IMR-90 (cell line): Measurements from ENCODE around the gene BLOC1S6. TPM values are rescaled to one million over a fixed set of nuclear protein-coding genes. Genes with fewer than 3 reads are reported as not detected.

Experiments used
- ATAC-seq: fragments of 200-7000 bp; cut with Tn5 transposase; 2 replicates; pipeline ENCODE4 v1.9.1; 2020; ENCODE audit warnings: low read depth, mild to moderate bottlenecking, moderate library complexity
- BruUV-seq: library from RNA; stranded (reverse); fragments of 400-500 nt; replicated peaks from 2 replicates; lab custom pipeline; 2021; lab: Mats Ljungman, UMichigan
- CTCF ChIA-PET: fragments of 300-600 bp; formaldehyde crosslinking; extraction: SDS; loops from one replicate; lab custom pipeline; 2021; ENCODE audit warnings: antibody characterized with exemption; lab: Yijun Ruan, JAX
- POLR2A ChIA-PET: fragments of 300-600 bp; sonication (Branson Sonifier 250); formaldehyde crosslinking; loops from one replicate; lab custom pipeline; 2022; ENCODE audit warnings: antibody characterized with exemption; ENCODE audit not compliant: unreplicated experiment; lab: Charles Lee
- DNase-seq: peaks from one replicate; pipeline ENCODE4 v3.0.0; 2013
- H2AFZ ChIP-seq: replicated peaks from 2 replicates; pipeline ENCODE3; 2013; ENCODE audit warnings: low read length, mild to moderate bottlenecking; ENCODE audit not compliant: poor library complexity
- H2AK5ac ChIP-seq: 2 replicates; pipeline ENCODE4 v1.6.1; 2013; ENCODE audit warnings: low read depth, low read length, inconsistent platforms
- H2AK9ac ChIP-seq: replicated peaks from 2 replicates; pipeline ENCODE3; 2013; ENCODE audit warnings: mild to moderate bottlenecking, low read depth, low read length, moderate library complexity; ENCODE audit not compliant: poor library complexity
- H2BK120ac ChIP-seq: 2 replicates; pipeline ENCODE4 v1.6.1; 2013; ENCODE audit warnings: low read depth, low read length, inconsistent platforms
- H2BK15ac ChIP-seq: 3 replicates; pipeline ENCODE4 v1.6.1; 2013; ENCODE audit warnings: low read depth, low read length, inconsistent platforms
- H2BK20ac ChIP-seq: 2 replicates; pipeline ENCODE4 v1.6.1; 2013; ENCODE audit warnings: low read depth, mild to moderate bottlenecking, inconsistent platforms, low read length, moderate library complexity
- H2BK5ac ChIP-seq: 2 replicates; pipeline ENCODE4 v1.6.1; 2013; ENCODE audit warnings: mild to moderate bottlenecking, low read depth, low read length, inconsistent platforms; ENCODE audit not compliant: poor library complexity, severe bottlenecking
- H3K14ac ChIP-seq: replicated peaks from 2 replicates; pipeline ENCODE4 v1.6.1; 2013; ENCODE audit warnings: low read depth, low read length, inconsistent platforms
- H3K18ac ChIP-seq: 2 replicates; pipeline ENCODE4 v1.6.1; 2013; ENCODE audit warnings: low read depth, low read length, control low read depth
- H3K23ac ChIP-seq: 2 replicates; pipeline ENCODE4 v1.6.1; 2013; ENCODE audit warnings: low read depth, low read length, inconsistent platforms
- H3K27ac ChIP-seq: 2 replicates; pipeline ENCODE4 v1.5.1; 2013; ENCODE audit warnings: mild to moderate bottlenecking, control low read depth, low read length; ENCODE audit not compliant: insufficient read depth
- H3K27me3 ChIP-seq: 2 replicates; pipeline ENCODE4 v1.6.1; 2013; ENCODE audit warnings: low read length; ENCODE audit not compliant: control insufficient read depth, insufficient read depth
- H3K36me3 ChIP-seq: 2 replicates; pipeline ENCODE4 v1.6.1; 2013; ENCODE audit warnings: low read length, mixed read lengths; ENCODE audit not compliant: control insufficient read depth, insufficient read depth
- H3K4ac ChIP-seq: 2 replicates; pipeline ENCODE4 v1.6.1; 2013; ENCODE audit warnings: low read depth, low read length, inconsistent platforms
- H3K4me1 ChIP-seq: 2 replicates; pipeline ENCODE4 v1.6.1; 2013; ENCODE audit warnings: low read length, mixed read lengths; ENCODE audit not compliant: control insufficient read depth, insufficient read depth
- H3K4me2 ChIP-seq: 2 replicates; pipeline ENCODE4 v1.6.1; 2013; ENCODE audit warnings: low read depth, mild to moderate bottlenecking, control low read depth, low read length, moderate library complexity
- H3K4me3 ChIP-seq: 2 replicates; pipeline ENCODE4 v1.5.1; 2013; ENCODE audit warnings: low read depth, mild to moderate bottlenecking, control low read depth, low read length, moderate library complexity; ENCODE audit not compliant: insufficient read depth
- H3K56ac ChIP-seq: 2 replicates; pipeline ENCODE4 v1.6.1; 2013; ENCODE audit warnings: low read length, inconsistent platforms; ENCODE audit not compliant: insufficient read depth; ENCODE audit errors: extremely low read depth
- H3K79me1 ChIP-seq, 2 experiments: 2 replicates each; pipeline ENCODE4 v1.6.1; 2013; ENCODE audit warnings: low read length in 2 of 2, inconsistent platforms in 1 of 2, low read depth in 1 of 2
- H3K9ac ChIP-seq: 2 replicates; pipeline ENCODE4 v1.6.1; 2013; ENCODE audit warnings: low read depth, low read length, control low read depth
- H3K9me1 ChIP-seq: 2 replicates; pipeline ENCODE4 v1.6.1; 2013; ENCODE audit warnings: low read length, inconsistent platforms; ENCODE audit not compliant: insufficient read depth
- H3K9me3 ChIP-seq: 2 replicates; pipeline ENCODE4 v1.6.1; 2013; ENCODE audit warnings: low read length; ENCODE audit not compliant: control insufficient read depth, insufficient read depth
- H4K20me1 ChIP-seq: 2 replicates; pipeline ENCODE4 v1.6.1; 2013; ENCODE audit warnings: low read length, inconsistent platforms; ENCODE audit not compliant: insufficient read depth
- H4K5ac ChIP-seq: 2 replicates; pipeline ENCODE4 v1.6.1; 2013; ENCODE audit warnings: mild to moderate bottlenecking, low read depth, low read length, control low read depth
- H4K8ac ChIP-seq, 2 experiments: 2 replicates each; pipeline ENCODE4 v1.6.1; 2013; ENCODE audit warnings: low read depth in 2 of 2, low read length in 2 of 2, control low read depth in 1 of 2, inconsistent platforms in 1 of 2
- H4K91ac ChIP-seq: 2 replicates; pipeline ENCODE4 v1.6.1; 2013; ENCODE audit warnings: low read depth, low read length, inconsistent platforms; ENCODE audit not compliant: insufficient read depth
- BHLHE40 ChIP-seq: fragments of 150-350 bp; IDR thresholded peaks from 2 replicates; pipeline ENCODE4 v1.6.1; 2016; ENCODE audit warnings: mild to moderate bottlenecking, low read depth, low read length
- CEBPB ChIP-seq: IDR thresholded peaks from 2 replicates; pipeline ENCODE4 v1.6.1; 2012; ENCODE audit warnings: low read depth, low read length, improper control_type of control experiment
- CHD1 ChIP-seq: IDR thresholded peaks from 2 replicates; pipeline ENCODE4 v1.6.1; 2012; ENCODE audit warnings: low read depth, low read length, improper control_type of control experiment
- FOS ChIP-seq: fragments of 150-350 bp; IDR thresholded peaks from 2 replicates; pipeline ENCODE4 v1.6.1; 2016; ENCODE audit warnings: low read depth, low read length
- MAFK ChIP-seq: IDR thresholded peaks from 2 replicates; pipeline ENCODE4 v1.6.1; 2012; ENCODE audit warnings: low read depth, low read length, improper control_type of control experiment
- MXI1 ChIP-seq: IDR thresholded peaks from 2 replicates; pipeline ENCODE4 v1.6.1; 2012; ENCODE audit warnings: low read depth, mild to moderate bottlenecking, low read length, moderate library complexity, borderline replicate concordance
- NFE2L2 ChIP-seq: fragments of 150-350 bp; IDR thresholded peaks from 2 replicates; pipeline ENCODE4 v1.6.1; 2016; ENCODE audit warnings: low read depth, mild to moderate bottlenecking, low read length
- POLR2A ChIP-seq: IDR thresholded peaks from 2 replicates; pipeline ENCODE4 v1.6.1; 2012; ENCODE audit warnings: mild to moderate bottlenecking, low read depth, low read length
- RAD21 ChIP-seq: IDR thresholded peaks from 2 replicates; pipeline ENCODE4 v1.6.1; 2012; ENCODE audit warnings: low read length, improper control_type of control experiment
- RCOR1 ChIP-seq: IDR thresholded peaks from 2 replicates; pipeline ENCODE4 v1.6.1; 2012; ENCODE audit warnings: mild to moderate bottlenecking, low read length, improper control_type of control experiment; ENCODE audit not compliant: insufficient replicate concordance
- RFX5 ChIP-seq: IDR thresholded peaks from 2 replicates; pipeline ENCODE4 v1.8.0; 2012; ENCODE audit warnings: low read depth, mild to moderate bottlenecking, low read length, moderate library complexity
- SMC3 ChIP-seq: fragments of 150-350 bp; IDR thresholded peaks from 2 replicates; pipeline ENCODE4 v1.6.1; 2016; ENCODE audit warnings: low read depth, mild to moderate bottlenecking, antibody characterized with exemption, low read length, moderate library complexity
- WGBS, 2 experiments: methylation state at CpG; one replicate each; pipeline versions ENCODE4 v1.1.5 to v1.1.7; 2013; ENCODE audit warnings: missing lambda C conversion rate in 2 of 2; ENCODE audit not compliant: insufficient read length in 1 of 2; ENCODE audit errors: extremely low coverage in 2 of 2; 5-methylcytosine and 5-hydroxymethylcytosine counted together
- dilution Hi-C: fragments of 300-500 bp; cut with HindIII; formaldehyde crosslinking; loops from one replicate; pipeline ENCODE4 v1.14.3; 2018; ENCODE audit warnings: low sequenced_read_pairs; ENCODE audit not compliant: unreplicated experiment
- in situ Hi-C: fragments of 300-500 bp; cut with MboI; formaldehyde crosslinking; loops from 3 replicates; pipeline ENCODE4 v1.14.3; 2019; ENCODE audit warnings: low sequenced_read_pairs, inconsistent platforms, mixed read lengths
- intact Hi-C: fragments of 100-400 bp; cut with micrococcal nuclease; formaldehyde crosslinking; loops from 2 replicates; pipeline ENCODE4 v1.10.0; 2022
- polyA plus RNA-seq, 3 experiments: library from polyadenylated mRNA; depleted of rRNA; stranded (reverse); fragments of >200 nt; gene quantifications; 2 replicates each; pipeline ENCODE4 v1.2.3, GENCODE V29; 2012; ENCODE audit warnings: low replicate concordance in 1 of 3
- total RNA-seq: library from RNA; depleted of rRNA; stranded (reverse); fragments of >200 nt; gene quantifications from 2 replicates; pipeline ENCODE4 v1.2.3, GENCODE V29; 2012
- TF ChIP-seq, protein P1 (sequence below): fragments of 150-350 bp; IDR thresholded peaks from 2 replicates; pipeline ENCODE4 v1.6.1; 2016; ENCODE audit warnings: low read depth, mild to moderate bottlenecking, low read length, moderate library complexity, borderline replicate concordance
- TF ChIP-seq, protein P2 (sequence below): fragments of 150-350 bp; IDR thresholded peaks from 2 replicates; pipeline ENCODE4 v1.6.1; 2017; ENCODE audit warnings: mild to moderate bottlenecking, antibody characterized with exemption, low read length, low read depth
- TF ChIP-seq, protein P3 (sequence below): conservative IDR thresholded peaks from 2 replicates; pipeline ENCODE4 v1.5.1; 2012; ENCODE audit warnings: mild to moderate bottlenecking, low read depth, low read length, improper control_type of control experiment

Gene BLOC1S6
- total and polyA plus RNA-seq, 2 of the 4 experiments (the other 2 are of a cell fraction): 21.7 to 40.9 TPM

DNA sequence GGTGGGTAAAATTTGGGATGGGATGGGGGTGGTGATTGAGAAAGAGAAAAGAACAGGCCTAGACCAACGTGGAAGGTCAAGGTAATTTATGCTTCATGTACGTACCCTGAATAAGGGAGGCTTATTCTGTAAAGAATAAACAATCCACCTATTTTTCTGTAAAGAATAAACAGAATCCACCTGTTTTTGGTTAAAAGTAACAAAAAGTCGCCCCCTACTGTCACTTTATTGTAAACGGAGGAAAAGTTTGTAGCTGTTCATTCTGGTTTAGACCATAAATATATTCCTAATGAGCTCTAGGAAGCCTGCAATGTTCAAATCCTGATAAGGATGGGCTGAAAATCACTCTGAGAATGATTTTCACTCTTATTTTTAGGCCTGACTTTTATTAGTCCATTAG is 24.1 kb downstream of the BLOC1S6 start:
- H2BK15ac ChIP-seq: no peak overlapping the region
- H2BK120ac ChIP-seq: no peak overlapping the region
- no peak overlapping the region for H4K91ac ChIP-seq
- dilution Hi-C loops (no loop called here), intact Hi-C loops (loop anchor here (5.0 kb wide), 1 partner anchor 89 kb away; the partner anchor contains the start of gene SLC30A4), in situ Hi-C loops (loop anchor here (10.0 to 25.0 kb wide), 2 partner anchors 157 to 424 kb away; partner anchors contain the start of gene SHF)
- no peak overlapping the region for H3K56ac ChIP-seq
- no CpG with 5 or more reads among the region's 4 CpGs for WGBS, 2 experiments
- CTCF ChIA-PET: interaction anchor here (0.6 to 3.3 kb wide), 5 partner anchors 11 to 813 kb away, joined by 3 to 25 read pairs (median 3); no protein-coding TSS in a partner anchor
- no peak overlapping the region for H3K23ac ChIP-seq
- H3K9ac ChIP-seq: no peak overlapping the region
- DNase-seq: no peak
- 0 out of 4 replicates have a peak, but pooled peaks cover 0 to 2% of the 10 kb centered on the region in 2 experiments for H3K79me1 ChIP-seq
- no peak for ATAC-seq
- H3K4me3 ChIP-seq: no peak overlapping the region
- H2AK9ac ChIP-seq: no peak overlapping the region
- no peak overlapping the region for H2AK5ac ChIP-seq
- H3K27me3 ChIP-seq: no peaks in the 10 kb centered on the region
- no peak overlapping the region for H2BK20ac ChIP-seq
- no peak overlapping the region for H4K5ac ChIP-seq
- POLR2A ChIA-PET: no interaction called here
- TF ChIP-seq RFX5 (no peak), CHD1 (no peak), POLR2A (no peak), MAFK (no peak), BHLHE40 (no peak), RAD21 (peak; percentile 41), MXI1 (no peak), NFE2L2 (no peak), SMC3 (peak; percentile 47), FOS (no peak), CEBPB (no peak), RCOR1 (no peak)
- TF ChIP-seq, protein P1, sequence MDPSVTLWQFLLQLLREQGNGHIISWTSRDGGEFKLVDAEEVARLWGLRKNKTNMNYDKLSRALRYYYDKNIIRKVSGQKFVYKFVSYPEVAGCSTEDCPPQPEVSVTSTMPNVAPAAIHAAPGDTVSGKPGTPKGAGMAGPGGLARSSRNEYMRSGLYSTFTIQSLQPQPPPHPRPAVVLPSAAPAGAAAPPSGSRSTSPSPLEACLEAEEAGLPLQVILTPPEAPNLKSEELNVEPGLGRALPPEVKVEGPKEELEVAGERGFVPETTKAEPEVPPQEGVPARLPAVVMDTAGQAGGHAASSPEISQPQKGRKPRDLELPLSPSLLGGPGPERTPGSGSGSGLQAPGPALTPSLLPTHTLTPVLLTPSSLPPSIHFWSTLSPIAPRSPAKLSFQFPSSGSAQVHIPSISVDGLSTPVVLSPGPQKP: no peak
- TF ChIP-seq, protein P2, sequence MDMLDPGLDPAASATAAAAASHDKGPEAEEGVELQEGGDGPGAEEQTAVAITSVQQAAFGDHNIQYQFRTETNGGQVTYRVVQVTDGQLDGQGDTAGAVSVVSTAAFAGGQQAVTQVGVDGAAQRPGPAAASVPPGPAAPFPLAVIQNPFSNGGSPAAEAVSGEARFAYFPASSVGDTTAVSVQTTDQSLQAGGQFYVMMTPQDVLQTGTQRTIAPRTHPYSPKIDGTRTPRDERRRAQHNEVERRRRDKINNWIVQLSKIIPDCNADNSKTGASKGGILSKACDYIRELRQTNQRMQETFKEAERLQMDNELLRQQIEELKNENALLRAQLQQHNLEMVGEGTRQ: no peak
- TF ChIP-seq, protein P3, sequence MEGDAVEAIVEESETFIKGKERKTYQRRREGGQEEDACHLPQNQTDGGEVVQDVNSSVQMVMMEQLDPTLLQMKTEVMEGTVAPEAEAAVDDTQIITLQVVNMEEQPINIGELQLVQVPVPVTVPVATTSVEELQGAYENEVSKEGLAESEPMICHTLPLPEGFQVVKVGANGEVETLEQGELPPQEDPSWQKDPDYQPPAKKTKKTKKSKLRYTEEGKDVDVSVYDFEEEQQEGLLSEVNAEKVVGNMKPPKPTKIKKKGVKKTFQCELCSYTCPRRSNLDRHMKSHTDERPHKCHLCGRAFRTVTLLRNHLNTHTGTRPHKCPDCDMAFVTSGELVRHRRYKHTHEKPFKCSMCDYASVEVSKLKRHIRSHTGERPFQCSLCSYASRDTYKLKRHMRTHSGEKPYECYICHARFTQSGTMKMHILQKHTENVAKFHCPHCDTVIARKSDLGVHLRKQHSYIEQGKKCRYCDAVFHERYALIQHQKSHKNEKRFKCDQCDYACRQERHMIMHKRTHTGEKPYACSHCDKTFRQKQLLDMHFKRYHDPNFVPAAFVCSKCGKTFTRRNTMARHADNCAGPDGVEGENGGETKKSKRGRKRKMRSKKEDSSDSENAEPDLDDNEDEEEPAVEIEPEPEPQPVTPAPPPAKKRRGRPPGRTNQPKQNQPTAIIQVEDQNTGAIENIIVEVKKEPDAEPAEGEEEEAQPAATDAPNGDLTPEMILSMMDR: peak; percentile 54
- H3K4me2 ChIP-seq: no peak overlapping the region
- H2BK5ac ChIP-seq: no peak overlapping the region
- no peaks in the 10 kb centered on the region for H3K9me1 ChIP-seq
- H3K27ac ChIP-seq: no peak overlapping the region
- no peak overlapping the region for H3K14ac ChIP-seq
- H3K4ac ChIP-seq: no peak overlapping the region
- no peaks in the 10 kb centered on the region for H3K36me3 ChIP-seq
- H3K9me3 ChIP-seq: no peaks in the 10 kb centered on the region
- H2AFZ ChIP-seq: no peak overlapping the region
- H4K8ac ChIP-seq: no peak overlapping the region
- no peak overlapping the region for H3K18ac ChIP-seq
- H4K20me1 ChIP-seq: no peaks in the 10 kb centered on the region
- H3K4me1 ChIP-seq: no peaks in the 10 kb centered on the region
- BruUV-seq: no TSS peak
